Nucleus accumbens (tissue), 56 donors: ENCODE data around the gene SLC18A2.
"Not testable (repeated sequence)": the region's sequence is repeated elsewhere in the genome, so short reads cannot be mapped to it uniquely, and the experiment has no call there.

Experiments used
- DNase-seq, 56 donors: peaks; one replicate each; lab custom pipeline; 2025; lab: John Stamatoyannopoulos, UW

Gene SLC18A2

GRCh38 chr10:117261501-117261900, 20.6 kb downstream of the SLC18A2 start:
- no peak for DNase-seq

- DNase-seq: no peak
Observed at GRCh38 chr10:117262291-117262902, 21.5 kb downstream of the SLC18A2 start.

GRCh38 chr10:117262903-117263293, 22.0 kb downstream of the SLC18A2 start:
- DNase-seq: no peak

- no peak for DNase-seq
Observed at GRCh38 chr10:117264782-117265181, 23.9 kb downstream of the SLC18A2 start.

- no peak for DNase-seq
Observed at GRCh38 chr10:117266400-117266799, 25.5 kb downstream of the SLC18A2 start.

GRCh38 chr10:117266812-117267211, 25.9 kb downstream of the SLC18A2 start:
- DNase-seq: no peak

GRCh38 chr10:117268258-117268657, 27.3 kb downstream of the SLC18A2 start:
- no peak for DNase-seq

GRCh38 chr10:117268907-117269306, 28.0 kb downstream of the SLC18A2 start:
- DNase-seq: no peak

- DNase-seq: no peak
Observed at GRCh38 chr10:117271427-117271826, 30.5 kb downstream of the SLC18A2 start.

- no peak for DNase-seq
Observed at GRCh38 chr10:117272195-117273076, 31.5 kb downstream of the SLC18A2 start.

GRCh38 chr10:117273980-117274379, 33.1 kb downstream of the SLC18A2 start:
- no peak for DNase-seq

GRCh38 chr10:117274509-117274908, 33.6 kb downstream of the SLC18A2 start:
- DNase-seq: no peak

- DNase-seq: no peak
Observed at GRCh38 chr10:117275121-117275520, 34.2 kb downstream of the SLC18A2 start.

- no peak for DNase-seq
Observed at GRCh38 chr10:117277675-117278074, 36.8 kb downstream of the SLC18A2 start.

GRCh38 chr10:117284716-117285494, 44.0 kb downstream of the SLC18A2 start:
- DNase-seq: no peak

- not testable (repeated sequence) for DNase-seq
Observed at GRCh38 chr10:117290872-117291271, 50.0 kb downstream of the SLC18A2 start.

- no peak for DNase-seq
Observed at GRCh38 chr10:117294039-117294645, 53.2 kb downstream of the SLC18A2 start.

- DNase-seq: no peak
Observed at GRCh38 chr10:117294735-117295134, 53.8 kb downstream of the SLC18A2 start.

- no peak for DNase-seq
Observed at GRCh38 chr10:117298219-117298618, 57.3 kb downstream of the SLC18A2 start.

- DNase-seq: no peak
Observed at GRCh38 chr10:117299435-117299834, 58.5 kb downstream of the SLC18A2 start.

- DNase-seq: no peak
Observed at GRCh38 chr10:117300671-117301070, 59.8 kb downstream of the SLC18A2 start.
